ENCODE measurements around the gene SPTAN1.

SPTAN1 gene

DNA sequence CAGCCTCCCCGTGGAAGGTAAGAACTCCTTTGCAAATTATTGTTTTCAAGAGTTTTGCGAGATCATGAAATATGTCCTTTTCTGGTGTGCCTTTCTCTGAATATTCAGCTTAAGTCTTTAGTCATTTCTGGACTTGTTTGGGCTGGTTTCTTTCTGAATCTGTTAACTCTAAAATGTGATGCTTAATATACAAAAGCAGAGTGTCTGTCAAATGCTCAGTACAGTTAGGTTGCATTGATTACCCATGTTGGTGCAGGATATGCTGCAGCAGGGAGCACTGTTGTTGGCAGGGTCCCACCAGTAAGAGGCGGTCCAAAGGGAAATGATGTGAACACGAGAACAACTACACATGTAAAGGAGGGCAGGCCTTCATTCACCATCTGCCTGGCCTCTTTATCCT lies 47.7 kb downstream of the SPTAN1 start:
- TF ChIP-seq GATA1 (IDR thresholded peaks at IDR 0.05; ENCODE audit: low read depth, low read length) (no peak), POLR2A (IDR thresholded peaks at IDR 0.05; ENCODE audit: low read length) (no peak)
- DNase-seq: no peak

DNA sequence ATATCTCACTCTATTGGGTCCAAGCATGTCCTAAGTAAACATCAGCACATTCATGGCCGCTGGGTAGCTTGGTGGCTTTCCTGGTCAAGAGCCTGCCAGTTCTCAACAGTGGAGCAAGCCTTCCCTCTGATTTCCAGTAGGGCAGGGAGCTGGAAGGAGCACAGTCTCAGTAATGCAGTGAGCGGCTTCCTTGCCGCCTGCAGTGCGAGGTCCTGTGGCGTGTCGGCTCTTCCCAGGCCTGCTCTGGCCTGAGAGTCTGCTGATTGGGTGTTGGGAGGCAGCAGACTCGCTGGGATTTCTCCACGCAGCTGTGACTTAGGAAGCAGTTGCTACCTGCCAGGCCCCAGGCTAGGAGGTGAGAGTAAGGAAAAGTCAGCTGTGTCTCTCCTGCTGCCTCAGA lies 51.3 kb downstream of the SPTAN1 start:
- no peak for TF ChIP-seq GATA1 (IDR thresholded peaks at IDR 0.05; ENCODE audit: low read depth, low read length)
- no peak for DNase-seq

DNA sequence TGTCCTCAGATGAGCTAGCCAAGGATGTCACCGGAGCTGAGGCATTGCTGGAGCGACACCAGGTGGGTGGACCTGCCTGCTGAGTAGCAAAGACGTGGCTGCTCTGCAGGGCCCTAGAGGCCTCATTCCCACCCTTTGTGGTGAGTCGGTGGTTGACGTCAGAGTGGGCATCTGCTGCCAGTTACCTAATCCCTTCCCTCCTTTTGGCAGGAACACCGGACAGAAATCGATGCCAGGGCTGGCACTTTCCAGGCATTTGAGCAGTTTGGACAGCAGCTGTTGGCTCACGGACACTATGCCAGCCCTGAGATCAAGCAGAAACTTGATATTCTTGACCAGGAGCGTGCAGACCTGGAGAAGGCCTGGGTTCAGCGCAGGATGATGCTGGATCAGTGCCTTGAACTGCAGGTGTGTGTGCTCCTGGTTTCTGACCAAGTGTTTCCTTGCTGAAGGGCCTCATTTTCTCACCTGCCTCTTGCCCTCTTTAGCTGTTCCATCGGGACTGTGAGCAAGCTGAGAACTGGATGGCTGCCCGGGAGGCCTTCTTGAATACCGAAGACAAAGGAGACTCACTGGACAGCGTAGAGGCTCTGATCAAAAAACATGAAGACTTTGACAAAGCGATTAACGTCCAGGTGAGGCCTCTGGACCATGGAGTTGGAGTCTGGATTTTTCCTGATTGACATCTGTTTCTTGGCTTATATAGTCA lies 55.4 kb downstream of the SPTAN1 start:
- no peak for DNase-seq
- TF ChIP-seq GATA1 (IDR thresholded peaks at IDR 0.05; ENCODE audit: low read depth, low read length): no peak
- TF ChIP-seq POLR2A (IDR thresholded peaks at IDR 0.05; ENCODE audit: low read length): no peak

DNA sequence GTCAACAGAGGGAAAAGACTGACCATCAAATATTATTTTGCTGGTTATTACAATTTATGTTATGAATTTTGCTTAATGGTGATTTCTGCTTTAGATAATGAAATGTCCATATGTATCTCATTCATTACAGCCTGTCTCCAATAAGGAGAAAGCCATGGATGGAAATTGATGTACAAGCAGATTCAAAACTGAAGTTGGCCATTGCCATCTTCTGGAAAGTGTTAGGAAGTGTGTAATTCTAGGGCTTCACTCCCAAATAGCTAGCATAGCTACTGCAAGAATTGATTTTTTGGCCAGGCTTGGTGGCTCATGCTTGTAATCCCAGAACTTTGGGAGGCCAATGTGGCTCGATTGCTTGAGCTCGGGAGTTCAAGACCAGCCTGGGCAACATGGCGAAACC lies 58.5 kb downstream of the SPTAN1 start:
- peak in 1 of 2 experiments; percentile 17 for DNase-seq

DNA sequence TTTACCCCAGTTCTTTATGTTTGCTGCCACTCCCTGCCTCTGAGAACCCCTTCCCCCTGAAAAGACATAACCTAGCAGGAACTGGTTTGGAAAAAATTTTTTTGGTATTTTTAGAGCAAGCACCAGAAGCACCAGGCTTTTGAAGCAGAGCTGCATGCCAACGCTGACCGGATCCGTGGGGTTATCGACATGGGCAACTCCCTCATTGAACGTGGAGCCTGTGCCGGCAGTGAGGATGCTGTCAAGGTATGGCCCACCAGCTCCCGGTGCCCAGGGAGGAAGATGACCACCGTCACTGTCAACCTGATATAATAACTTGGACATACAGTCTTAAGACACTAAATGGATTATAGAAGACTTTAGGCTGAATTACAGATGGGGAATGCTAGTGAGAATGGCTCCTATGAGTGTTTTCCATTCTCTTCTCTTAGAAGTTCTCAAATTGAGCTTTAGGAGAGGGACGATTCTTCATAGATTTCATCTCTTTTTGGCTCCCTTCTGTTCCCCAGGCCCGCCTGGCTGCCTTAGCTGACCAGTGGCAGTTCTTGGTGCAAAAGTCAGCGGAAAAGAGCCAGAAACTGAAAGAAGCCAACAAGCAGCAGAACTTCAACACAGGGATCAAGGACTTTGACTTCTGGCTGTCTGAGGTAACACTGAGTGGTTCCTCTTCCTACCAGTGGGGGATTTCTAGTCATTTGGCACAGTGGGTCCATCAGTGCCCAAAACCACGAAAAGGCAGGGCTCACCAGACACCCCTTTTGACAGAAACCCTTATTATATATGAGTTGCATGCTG lies 59.4 kb downstream of the SPTAN1 start:
- no peak for DNase-seq
- TF ChIP-seq GATA1 (IDR thresholded peaks at IDR 0.05; ENCODE audit: low read depth, low read length): no peak
- TF ChIP-seq POLR2A (IDR thresholded peaks at IDR 0.05; ENCODE audit: low read length): no peak

More for the DNA sequence above, 58.5 kb downstream of the SPTAN1 start:
- TF ChIP-seq GATA1 (IDR thresholded peaks at IDR 0.05; ENCODE audit: low read depth, low read length): no peak
- no peak for TF ChIP-seq POLR2A (IDR thresholded peaks at IDR 0.05; ENCODE audit: low read length)

DNA sequence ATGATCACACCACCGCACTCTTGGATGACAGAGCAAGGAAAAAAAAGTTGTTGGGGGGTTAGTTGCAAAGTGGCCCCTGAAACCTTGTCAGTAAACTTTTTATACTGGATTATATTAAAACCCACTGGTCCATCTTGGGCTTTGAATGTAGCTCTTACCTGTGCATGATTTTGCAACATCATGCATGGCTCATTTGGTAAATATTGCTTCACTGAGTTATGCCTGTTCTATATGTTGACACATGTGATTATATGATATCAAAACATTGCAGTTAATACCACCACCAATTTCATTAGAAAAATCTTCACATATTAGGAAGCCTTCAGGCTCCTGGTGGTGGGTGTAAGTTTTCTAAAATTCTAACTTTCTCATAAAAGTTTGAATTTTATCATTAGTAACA lies 62.3 kb downstream of the SPTAN1 start:
- no peak for DNase-seq
- TF ChIP-seq POLR2A (IDR thresholded peaks at IDR 0.05; ENCODE audit: low read length) (no peak), GATA1 (IDR thresholded peaks at IDR 0.05; ENCODE audit: low read depth, low read length) (no peak)

DNA sequence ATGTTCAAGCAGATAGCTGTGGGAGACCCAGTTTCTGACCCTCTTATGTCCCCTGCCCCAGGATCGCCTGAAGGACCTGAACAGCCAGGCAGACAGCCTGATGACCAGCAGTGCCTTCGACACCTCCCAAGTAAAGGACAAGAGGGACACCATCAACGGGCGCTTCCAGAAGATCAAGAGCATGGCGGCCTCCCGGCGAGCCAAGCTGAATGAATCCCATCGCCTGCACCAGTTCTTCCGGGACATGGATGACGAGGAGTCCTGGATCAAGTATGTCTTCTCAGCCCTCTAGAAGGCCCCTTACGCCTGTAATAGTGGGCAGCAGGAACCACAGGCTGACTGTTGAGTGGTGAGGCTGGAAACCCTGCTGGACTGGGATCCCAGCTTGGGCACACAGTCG lies 63.2 kb downstream of the SPTAN1 start:
- TF ChIP-seq POLR2A (IDR thresholded peaks at IDR 0.05; ENCODE audit: low read length) (no peak), GATA1 (IDR thresholded peaks at IDR 0.05; ENCODE audit: low read depth, low read length) (no peak)
- DNase-seq: no peak

DNA sequence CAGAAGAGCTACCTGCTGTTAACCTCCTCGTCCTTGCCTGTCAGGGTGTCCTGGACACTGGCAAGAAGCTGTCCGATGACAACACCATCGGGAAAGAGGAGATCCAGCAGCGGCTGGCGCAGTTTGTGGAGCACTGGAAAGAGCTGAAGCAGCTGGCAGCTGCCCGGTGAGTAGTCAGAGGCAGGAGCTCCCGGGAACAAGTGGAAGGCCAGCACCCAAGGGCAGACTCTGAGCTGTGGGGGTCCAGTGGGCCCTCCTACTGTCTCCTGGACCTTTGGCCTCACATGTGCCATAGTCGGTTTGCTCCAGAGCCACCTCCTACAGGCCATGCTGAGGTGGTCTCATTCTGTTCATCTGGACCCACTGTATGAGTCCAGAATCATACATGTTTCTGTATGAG lies 65.6 kb downstream of the SPTAN1 start:
- no peak for TF ChIP-seq GATA1 (IDR thresholded peaks at IDR 0.05; ENCODE audit: low read depth, low read length)
- TF ChIP-seq POLR2A (IDR thresholded peaks at IDR 0.05; ENCODE audit: low read length): no peak
- no peak for DNase-seq

DNA sequence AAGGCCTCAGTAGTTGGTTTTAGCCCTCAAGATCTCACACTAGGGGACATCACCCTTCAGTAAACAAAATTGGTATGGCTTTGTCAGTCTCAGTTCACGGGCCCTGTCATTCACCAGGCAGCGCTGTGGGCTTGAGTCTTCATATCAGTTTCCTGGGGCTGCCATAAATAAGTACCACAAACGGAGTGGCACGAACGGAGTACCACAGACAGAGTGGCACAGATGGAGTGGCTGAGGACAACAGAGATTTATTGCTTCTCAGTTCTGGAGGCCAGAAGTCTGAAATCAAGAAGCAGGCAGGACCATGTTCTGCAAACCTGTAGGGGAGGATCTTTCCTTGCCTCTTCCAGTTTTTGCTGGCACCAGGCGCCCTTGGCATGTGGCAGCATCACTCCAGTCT lies 66.7 kb downstream of the SPTAN1 start:
- TF ChIP-seq POLR2A (IDR thresholded peaks at IDR 0.05; ENCODE audit: low read length): no peak
- TF ChIP-seq GATA1 (IDR thresholded peaks at IDR 0.05; ENCODE audit: low read depth, low read length): no peak
- no peak for DNase-seq

DNA sequence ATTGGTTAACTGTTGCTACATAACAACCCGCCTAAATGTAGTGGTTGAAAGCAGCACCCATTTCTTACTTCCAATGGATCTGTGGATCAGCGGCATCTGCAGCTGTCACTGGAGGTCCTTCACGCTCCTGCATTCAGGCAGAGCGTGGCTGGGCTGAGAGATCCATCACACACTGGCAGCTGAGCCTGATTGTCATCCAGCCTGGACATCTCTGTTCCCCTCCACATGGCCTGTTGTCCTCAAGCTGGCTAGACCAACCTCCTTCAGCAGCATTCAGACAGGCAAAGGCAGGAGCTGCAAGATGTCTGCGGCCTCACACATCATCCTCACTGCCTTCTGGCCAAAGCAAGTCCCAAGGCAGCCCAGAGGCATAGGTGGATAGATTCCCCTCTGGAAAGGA lies 67.4 kb downstream of the SPTAN1 start:
- no peak for DNase-seq
- TF ChIP-seq GATA1 (IDR thresholded peaks at IDR 0.05; ENCODE audit: low read depth, low read length) (no peak), POLR2A (IDR thresholded peaks at IDR 0.05; ENCODE audit: low read length) (no peak)

DNA sequence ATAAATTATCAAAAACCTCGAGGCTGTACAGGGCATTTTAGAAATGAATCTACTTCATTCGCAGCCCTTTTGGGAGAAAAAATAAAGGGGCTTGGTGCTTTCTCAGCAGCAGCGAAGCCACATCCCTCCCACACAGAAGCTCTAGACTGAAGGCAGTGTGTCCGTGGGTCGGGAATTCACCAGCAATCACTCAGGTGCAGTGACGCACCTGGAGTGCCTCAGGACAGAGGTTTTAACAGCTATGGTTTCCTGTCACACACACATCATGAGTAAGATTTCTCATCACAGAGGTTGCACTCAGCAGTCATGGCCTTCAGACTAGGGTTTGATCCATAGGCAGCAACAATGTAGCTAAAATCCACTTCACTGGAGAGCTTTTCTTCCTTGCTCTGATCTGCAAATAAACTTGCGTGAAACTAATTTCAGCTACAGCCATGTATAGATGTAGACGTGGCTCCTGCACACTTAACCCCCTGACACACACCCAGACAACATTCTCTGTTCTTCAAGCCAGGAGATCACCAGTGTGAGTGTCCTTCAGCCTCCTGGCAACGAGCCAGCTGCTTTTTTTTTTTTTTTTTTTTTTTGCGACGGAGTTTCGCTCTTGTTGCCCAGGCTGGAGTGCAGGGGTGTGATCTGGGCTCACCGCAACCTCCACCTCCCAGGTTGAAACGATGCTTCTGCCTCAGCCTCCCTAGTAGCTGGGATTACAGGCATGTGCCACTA lies 69.5 kb downstream of the SPTAN1 start:
- DNase-seq: no peak
- no peak for TF ChIP-seq GATA1 (IDR thresholded peaks at IDR 0.05; ENCODE audit: low read depth, low read length)
- TF ChIP-seq POLR2A (IDR thresholded peaks at IDR 0.05; ENCODE audit: low read length): no peak

DNA sequence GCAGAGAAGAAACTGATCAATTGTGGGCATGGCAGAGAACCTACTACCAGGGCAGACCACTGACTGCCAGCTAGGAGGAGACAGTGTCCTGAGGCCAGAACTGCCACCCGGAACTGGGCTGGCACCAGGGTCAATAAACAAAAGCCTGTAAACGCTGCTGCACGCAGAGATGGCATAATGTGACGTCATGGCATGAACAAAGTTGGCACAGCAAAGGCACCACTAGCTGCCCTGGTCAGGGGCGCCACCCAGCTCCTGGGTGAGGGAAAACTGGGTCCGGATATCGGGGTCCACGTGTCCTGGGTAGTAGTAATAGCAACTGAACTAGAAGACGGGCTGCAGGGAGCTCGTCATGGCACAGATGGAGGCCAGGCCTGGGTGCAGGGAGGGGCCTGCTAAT lies 72.2 kb downstream of the SPTAN1 start:
- TF ChIP-seq GATA1 (IDR thresholded peaks at IDR 0.05; ENCODE audit: low read depth, low read length): no peak
- TF ChIP-seq POLR2A (IDR thresholded peaks at IDR 0.05; ENCODE audit: low read length): no peak
- DNase-seq: no peak

DNA sequence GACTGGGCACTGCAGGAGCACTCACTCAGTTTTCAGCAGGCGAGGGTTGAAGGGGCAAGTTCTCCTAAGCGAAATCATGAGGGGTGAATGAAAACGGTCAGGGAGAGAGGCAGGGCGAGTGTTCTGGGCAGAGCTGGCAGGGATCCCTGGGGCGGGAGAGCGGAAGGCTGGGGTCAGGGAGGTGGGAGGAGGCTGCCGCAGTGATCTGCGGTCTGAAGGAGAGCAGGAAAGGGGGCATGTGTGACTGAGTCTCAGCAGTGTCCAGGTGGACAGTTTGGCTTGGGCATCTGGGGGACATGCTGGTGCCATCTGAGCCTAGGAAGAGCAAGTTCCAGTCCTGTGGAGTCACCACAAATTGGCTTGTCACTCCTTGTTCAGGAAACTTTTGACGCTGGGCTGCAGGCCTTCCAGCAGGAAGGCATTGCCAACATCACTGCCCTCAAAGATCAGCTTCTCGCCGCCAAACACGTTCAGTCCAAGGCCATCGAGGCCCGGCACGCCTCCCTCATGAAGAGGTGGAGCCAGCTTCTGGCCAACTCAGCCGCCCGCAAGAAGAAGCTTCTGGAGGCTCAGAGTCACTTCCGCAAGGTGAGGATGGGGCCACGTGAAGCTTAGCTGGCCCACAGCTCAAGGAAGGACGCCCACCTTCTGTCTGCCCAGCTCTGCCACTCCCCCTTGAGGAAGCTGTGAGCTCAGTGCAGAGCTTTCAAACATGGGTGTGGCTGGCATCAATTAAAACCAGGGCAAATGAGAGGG lies 73.2 kb downstream of the SPTAN1 start:
- DNase-seq: no peak
- TF ChIP-seq GATA1 (IDR thresholded peaks at IDR 0.05; ENCODE audit: low read depth, low read length): no peak

DNA sequence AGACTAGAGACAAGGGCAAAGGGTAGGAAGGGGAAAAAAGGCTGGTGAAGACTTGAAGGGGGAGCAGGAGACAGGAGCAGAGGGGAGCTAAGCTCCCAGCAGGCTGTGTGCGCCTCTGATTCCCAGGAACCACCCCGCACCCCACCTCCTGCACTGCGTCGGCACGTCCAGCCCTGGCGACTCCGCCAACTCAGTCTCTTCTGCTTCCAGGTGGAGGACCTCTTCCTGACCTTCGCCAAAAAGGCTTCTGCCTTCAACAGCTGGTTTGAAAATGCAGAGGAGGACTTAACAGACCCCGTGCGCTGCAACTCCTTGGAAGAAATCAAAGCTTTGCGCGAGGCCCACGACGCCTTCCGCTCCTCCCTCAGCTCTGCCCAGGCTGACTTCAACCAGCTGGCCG lies 73.8 kb downstream of the SPTAN1 start:
- no peak for TF ChIP-seq POLR2A (IDR thresholded peaks at IDR 0.05; ENCODE audit: low read length)
- no peak for TF ChIP-seq GATA1 (IDR thresholded peaks at IDR 0.05; ENCODE audit: low read depth, low read length)
- no peak for DNase-seq

Measured in erythroblast (primary cell).